Retinal pigment epithelial cell (primary cell): ENCODE results near the gene UCK1.

Experiments
- DNase-seq: peaks from one replicate; pipeline ENCODE4 v3.0.0-alpha.2; 2010; ENCODE audit warnings: low read depth
- H3K4me3 ChIP-seq: 2 replicates; pipeline ENCODE4 v1.5.1; 2011; ENCODE audit warnings: mild to moderate bottlenecking, low read length, control low read depth, moderate library complexity
- TF ChIP-seq, protein P1 (sequence below): conservative IDR thresholded peaks from 2 replicates; pipeline ENCODE4 v1.5.1; 2011; ENCODE audit warnings: low read depth, low read length, control low read depth, inconsistent platforms

The UCK1 gene

DNA sequence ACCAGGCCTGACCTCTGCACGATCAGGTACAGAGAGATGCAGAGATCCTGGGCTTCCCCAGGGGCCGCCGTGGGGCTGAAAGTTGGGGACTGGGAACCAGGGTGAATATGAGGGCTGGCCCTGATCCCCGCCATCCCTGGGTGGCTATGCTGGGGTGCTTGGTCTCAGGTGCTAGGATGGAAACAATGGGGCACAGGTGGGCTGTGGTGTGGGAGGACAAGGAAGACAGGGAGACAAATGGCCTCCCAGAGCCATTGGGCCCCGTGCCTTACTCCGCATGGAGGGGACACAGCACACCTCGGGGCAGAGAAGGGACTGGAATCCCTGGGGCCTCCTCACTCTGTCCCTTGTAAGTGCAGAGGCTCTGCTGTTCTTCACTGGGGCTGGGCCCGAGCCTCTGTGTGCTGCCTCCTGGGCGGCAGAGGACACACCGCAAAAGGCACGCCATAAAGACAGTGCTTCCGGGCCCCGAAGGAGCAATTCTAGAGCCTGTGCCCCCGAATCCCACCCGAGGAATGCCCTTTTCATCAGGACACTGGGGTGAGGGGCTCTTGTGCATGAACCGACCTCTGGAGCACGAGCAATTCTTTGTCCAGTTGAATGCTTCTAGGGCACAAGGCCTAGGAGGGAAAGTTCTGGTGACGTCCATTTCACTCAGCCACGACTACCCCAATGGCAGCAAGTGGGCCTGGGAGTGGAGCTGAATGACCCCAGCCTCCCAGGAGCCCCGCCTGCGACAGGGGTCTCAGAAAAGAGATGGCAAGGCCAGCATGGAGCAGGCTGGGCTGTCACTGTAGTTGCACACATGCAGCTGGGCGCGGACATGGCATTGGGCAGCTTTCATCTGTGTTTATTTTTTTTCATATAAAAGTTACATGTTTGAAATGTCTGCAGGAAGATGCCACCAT lies 45.1 kb upstream of the UCK1 start:
- TF ChIP-seq, protein P1, sequence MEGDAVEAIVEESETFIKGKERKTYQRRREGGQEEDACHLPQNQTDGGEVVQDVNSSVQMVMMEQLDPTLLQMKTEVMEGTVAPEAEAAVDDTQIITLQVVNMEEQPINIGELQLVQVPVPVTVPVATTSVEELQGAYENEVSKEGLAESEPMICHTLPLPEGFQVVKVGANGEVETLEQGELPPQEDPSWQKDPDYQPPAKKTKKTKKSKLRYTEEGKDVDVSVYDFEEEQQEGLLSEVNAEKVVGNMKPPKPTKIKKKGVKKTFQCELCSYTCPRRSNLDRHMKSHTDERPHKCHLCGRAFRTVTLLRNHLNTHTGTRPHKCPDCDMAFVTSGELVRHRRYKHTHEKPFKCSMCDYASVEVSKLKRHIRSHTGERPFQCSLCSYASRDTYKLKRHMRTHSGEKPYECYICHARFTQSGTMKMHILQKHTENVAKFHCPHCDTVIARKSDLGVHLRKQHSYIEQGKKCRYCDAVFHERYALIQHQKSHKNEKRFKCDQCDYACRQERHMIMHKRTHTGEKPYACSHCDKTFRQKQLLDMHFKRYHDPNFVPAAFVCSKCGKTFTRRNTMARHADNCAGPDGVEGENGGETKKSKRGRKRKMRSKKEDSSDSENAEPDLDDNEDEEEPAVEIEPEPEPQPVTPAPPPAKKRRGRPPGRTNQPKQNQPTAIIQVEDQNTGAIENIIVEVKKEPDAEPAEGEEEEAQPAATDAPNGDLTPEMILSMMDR: no peak
- H3K4me3 ChIP-seq: no peak overlapping the region
- DNase-seq: no peak

DNA sequence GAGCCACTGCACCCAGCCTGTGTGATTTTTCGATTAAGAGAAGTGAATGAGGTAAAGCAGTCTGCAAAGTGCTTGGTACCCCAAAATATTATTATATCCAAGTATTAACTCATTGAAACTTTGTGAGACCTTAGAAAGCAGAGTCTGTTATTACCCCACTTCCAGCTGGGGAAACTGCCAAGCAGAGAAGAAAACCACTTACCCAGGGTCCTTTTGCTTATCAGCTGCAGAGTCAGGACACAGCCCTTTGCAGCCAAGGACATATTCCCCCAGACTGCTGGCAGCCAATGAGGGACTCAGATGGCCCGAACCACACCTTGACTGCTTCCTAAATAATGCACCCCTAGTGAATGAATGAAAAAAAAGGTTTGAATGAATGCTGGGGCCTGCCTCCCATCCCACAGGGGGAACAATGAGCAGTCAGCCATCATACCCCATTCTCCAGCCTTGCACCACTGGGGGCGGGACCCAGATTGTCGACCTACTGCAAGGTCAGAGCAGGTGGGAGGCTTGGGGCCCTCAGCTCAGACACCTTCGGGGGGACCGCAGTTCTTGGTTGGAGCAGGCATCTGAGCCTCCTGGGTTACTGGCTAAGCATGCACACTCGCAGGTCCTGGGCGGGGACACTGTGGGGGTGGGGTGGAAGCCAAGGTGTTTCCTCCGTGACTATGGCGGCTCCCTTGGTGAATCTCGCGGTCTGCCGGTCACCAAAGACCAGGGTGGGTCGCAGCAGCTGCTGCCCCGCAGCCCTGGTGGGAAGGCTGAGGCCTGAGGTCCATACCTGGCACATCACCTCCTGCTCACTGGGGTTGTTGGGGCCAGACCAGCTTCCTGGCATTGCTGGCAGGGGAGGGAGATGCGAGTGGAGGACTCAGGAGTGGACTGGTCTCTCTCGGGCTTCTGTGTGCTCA lies 43.9 kb upstream of the UCK1 start:
- H3K4me3 ChIP-seq: no peak overlapping the region
- no peak for DNase-seq
- TF ChIP-seq, protein P1: no peak

DNA sequence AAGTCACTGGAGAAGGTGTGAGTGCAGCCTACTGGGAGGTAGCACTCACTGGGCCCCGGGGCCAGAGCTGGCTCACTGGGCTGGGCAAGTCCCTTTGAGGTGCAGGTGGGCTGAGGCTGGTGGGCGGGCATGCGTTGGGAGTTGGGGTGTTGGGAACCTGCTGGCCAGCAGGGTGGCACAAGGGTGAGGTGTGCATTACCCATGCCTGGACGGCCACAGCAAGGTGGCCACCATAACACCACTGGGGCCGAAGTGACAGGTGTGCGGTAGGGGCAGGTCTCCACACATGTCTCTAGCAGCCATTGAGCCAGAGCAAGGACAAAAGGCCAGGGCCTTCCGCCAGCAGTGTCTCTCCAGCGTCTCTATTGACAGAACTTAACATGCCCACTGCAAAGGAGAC lies 36.8 kb upstream of the UCK1 start:
- no peak for DNase-seq
- TF ChIP-seq, protein P1: no peak
- no peak overlapping the region for H3K4me3 ChIP-seq

DNA sequence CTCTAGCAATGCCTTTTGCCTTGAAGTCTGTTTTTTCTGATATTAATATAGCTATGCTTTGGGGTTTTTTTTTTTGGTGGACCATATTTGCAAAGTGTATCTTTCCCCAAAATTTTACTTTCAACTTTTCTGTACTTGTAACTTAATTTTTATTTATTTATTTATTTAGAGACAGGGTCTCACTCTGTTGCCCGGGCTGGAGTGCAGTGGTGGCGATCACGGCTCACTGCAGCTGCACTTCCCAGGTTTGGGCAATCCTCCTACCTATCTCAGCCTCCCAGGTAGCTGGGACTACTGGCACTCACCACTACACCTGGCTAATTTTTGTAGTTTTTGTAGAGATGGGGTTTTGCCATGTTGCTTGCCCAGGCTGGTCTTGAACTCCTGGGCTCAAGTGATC lies 35.1 kb upstream of the UCK1 start:
- TF ChIP-seq, protein P1: no peak
- no peak for DNase-seq
- H3K4me3 ChIP-seq: no peak overlapping the region

DNA sequence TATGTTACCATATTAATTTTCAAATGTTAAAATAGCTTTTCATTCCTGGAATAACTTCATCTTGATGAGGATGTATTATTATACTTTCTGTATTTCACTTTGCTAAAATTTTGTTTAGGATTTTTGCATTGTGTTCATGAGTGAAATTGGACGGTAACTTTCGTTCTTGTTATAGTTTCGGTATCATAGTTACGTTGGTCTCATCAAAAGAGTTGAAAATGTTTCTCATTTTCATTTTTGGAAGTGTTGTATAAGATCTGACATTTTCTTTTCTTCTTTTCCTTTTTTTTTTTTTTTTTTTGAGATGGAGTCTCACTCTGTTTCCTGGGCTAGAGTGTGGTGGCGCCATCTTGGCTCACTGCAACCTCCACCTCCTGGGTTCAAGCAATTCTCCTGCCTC lies 34.3 kb upstream of the UCK1 start:
- no peak for DNase-seq
- no peak overlapping the region for H3K4me3 ChIP-seq
- TF ChIP-seq, protein P1: no peak

DNA sequence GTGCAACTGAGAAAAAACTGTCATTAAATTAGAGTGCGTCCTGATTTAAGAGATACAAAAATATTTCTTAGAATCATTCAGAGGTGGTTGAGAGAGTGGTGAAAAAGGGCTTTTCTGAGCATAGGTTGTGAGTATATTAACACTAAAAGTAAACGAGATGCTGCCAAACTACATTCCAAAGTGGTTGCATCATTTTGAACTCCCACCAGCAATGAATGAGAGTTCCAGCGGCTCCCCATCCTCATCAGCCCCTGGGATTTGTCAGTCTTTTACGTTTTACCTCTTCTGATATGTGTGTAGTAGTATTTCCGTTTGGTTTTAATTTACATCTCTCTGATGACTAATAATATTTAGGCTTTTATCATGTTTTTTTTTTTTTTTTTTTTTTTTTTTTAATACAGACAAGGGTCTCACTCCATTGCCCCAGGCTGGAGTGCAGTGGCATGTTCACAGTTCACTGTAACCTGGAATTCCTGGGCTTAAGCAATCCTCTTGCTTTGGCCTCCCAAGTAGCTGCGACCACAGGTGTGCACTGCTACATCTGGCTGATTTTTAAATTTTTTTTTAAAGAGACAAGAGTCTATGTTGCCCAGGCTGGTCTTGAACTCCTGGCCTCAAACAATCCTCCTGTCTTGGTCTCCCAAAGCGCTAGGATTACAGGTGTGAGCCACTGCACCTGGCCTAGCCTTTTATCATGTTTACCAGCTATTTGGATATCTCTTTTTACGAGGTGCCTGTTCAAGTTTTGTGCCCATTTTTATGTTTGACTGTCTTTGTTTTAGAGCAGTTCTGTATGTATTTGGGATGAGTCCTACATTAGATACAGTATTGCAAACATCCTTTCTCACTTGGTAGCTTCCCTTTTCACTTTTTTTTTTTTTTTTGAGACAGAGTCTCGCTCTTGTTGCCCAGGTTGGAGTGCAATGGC lies 31.2 kb upstream of the UCK1 start:
- TF ChIP-seq, protein P1: no peak
- no peak overlapping the region for H3K4me3 ChIP-seq
- DNase-seq: no peak
